Fibroblast of lung (primary cell): ENCODE data around the gene RAP1GAP. TPM values are rescaled to one million over a fixed set of nuclear protein-coding genes. Genes with fewer than 3 reads are reported as not detected.

Source experiments
- DNase-seq, 2 donors: peaks; one replicate each; pipeline versions ENCODE4 v3.0.0 to v3.0.0-alpha.2; 2010; ENCODE audit warnings: low read depth in 2 of 2
- H2AFZ ChIP-seq: 2 replicates; pipeline ENCODE4 v1.5.1; 2012; ENCODE audit warnings: low read length, control low read depth, inconsistent platforms
- H3K27ac ChIP-seq: 2 replicates; pipeline ENCODE4 v1.5.1; 2011; ENCODE audit warnings: low read length, control low read depth; ENCODE audit not compliant: insufficient read depth
- H3K27me3 ChIP-seq: 2 replicates; pipeline ENCODE4 v1.5.1; 2011; ENCODE audit warnings: mild to moderate bottlenecking, low read length; ENCODE audit not compliant: control insufficient read depth, insufficient read depth
- H3K36me3 ChIP-seq: 2 replicates; pipeline ENCODE4 v1.5.1; 2011; ENCODE audit warnings: low read length; ENCODE audit not compliant: control insufficient read depth, insufficient read depth
- H3K4me1 ChIP-seq: 2 replicates; pipeline ENCODE4 v1.5.1; 2011; ENCODE audit warnings: low read length; ENCODE audit not compliant: control insufficient read depth, insufficient read depth; ENCODE audit errors: extremely low read depth
- H3K4me2 ChIP-seq: 2 replicates; pipeline ENCODE4 v1.5.1; 2011; ENCODE audit warnings: low read length, control low read depth; ENCODE audit not compliant: insufficient read depth; ENCODE audit errors: extremely low read depth
- H3K4me3 ChIP-seq, 4 experiments: fragments of 200-600 bp in 1 of 4; sonication (generic) in 1 of 4; replicated peaks in 1 of 4; 2 replicates each; pipeline ENCODE4 v1.5.1; 2011 to 2016; ENCODE audit warnings: low read length in 4 of 4, low read depth in 3 of 4, mild to moderate bottlenecking in 3 of 4, control low read depth in 2 of 4, inconsistent platforms in 1 of 4, mixed read lengths in 1 of 4; ENCODE audit not compliant: insufficient read depth in 1 of 4; ENCODE audit errors: control extremely low read depth in 1 of 4
- H3K79me2 ChIP-seq: 2 replicates; pipeline ENCODE4 v1.5.1; 2012; ENCODE audit warnings: mild to moderate bottlenecking, low read length, inconsistent platforms; ENCODE audit not compliant: control insufficient read depth, insufficient read depth
- H3K9ac ChIP-seq: 2 replicates; pipeline ENCODE4 v1.5.1; 2011; ENCODE audit warnings: mild to moderate bottlenecking, low read length, control low read depth; ENCODE audit not compliant: insufficient read depth
- H3K9me3 ChIP-seq: 2 replicates; pipeline ENCODE4 v1.5.1; 2012; ENCODE audit warnings: low read depth, low read length; ENCODE audit not compliant: control insufficient read depth, insufficient read depth
- H4K20me1 ChIP-seq: 2 replicates; pipeline ENCODE4 v1.5.1; 2011; ENCODE audit warnings: low read length; ENCODE audit not compliant: control insufficient read depth, insufficient read depth; ENCODE audit errors: extremely low read depth
- EZH2 ChIP-seq: IDR thresholded peaks from 2 replicates; pipeline ENCODE4 v1.5.1; 2012; ENCODE audit warnings: low read length, control low read depth, mild to moderate bottlenecking; ENCODE audit errors: missing control alignments
- polyA plus RNA-seq, 2 donors: library from polyadenylated mRNA; depleted of rRNA in 1 of 2; stranded (reverse) in 1 of 2; unstranded in 1 of 2; fragments of >200 nt; gene quantifications; 2 replicates each; pipeline ENCODE4 v1.2.1, GENCODE V29; 2011 to 2012; ENCODE audit warnings: missing spikeins in 1 of 2
- total RNA-seq: library from RNA; depleted of rRNA; stranded (reverse); fragments of >200 nt; gene quantifications from 2 replicates; pipeline ENCODE4 v1.2.1, GENCODE V29; 2014
- TF ChIP-seq, protein P1 (sequence below), 2 donors: IDR thresholded peaks in 1 of 2; conservative IDR thresholded peaks in 1 of 2; 1 replicate in 1 of 2; 2 replicates in 1 of 2; pipeline ENCODE4 v1.5.1; 2011 to 2012; ENCODE audit warnings: low read length in 2 of 2, control low read depth in 1 of 2, inconsistent platforms in 1 of 2, low read depth in 1 of 2, mild to moderate bottlenecking in 1 of 2

The RAP1GAP gene
- total and polyA plus RNA-seq, 2 donors (not counting 1 experiment from before 2014, with no cell fraction given): under 0.01 to 0.05 TPM

DNA sequence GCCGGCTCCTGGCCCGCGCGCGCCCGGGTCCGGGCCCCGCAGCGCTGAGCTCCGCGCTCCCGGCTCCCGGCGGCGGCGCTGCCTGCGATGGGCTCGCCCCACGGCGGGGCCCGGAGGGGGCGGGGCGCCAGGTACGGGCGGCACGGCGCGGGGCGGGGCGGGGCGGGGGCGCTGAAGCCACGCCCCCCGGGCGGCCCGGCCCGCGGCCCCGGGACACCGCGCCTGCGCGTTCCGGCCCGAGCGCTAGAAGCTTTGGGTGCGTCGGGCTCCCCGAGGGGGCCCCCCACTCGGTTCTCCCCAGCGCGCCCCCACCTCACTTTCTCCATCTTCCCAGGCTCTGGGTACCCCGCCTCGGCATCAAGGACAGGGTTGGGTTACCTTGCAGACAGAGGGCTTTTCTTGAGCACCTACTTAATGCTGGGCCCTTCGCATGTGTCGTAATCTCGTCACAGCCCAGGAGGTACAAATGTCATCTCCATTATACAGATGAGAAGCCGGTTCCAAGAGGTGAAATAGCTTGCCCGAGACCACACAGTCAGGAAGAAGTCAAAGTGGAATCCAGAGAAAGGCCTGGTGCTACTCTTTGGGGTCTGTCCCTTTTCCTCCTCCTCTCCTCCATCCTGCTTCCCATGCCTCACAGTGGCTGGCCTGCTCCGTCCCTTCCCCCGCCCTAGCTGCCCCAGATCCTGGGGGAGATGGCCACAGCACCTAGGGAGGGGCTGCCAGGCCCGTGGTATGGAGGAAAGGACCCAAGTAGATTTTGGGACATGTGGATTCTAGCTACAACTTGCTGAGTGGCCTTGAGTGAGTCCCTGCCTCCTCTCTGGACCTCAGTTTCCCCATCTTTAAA, 46.5 kb downstream of the RAP1GAP start:
- H3K4me1 ChIP-seq: no peaks in the 10 kb centered on the region

GRCh38 chr1:21621761-21622436, 47.3 kb downstream of the RAP1GAP start:
- H3K36me3 ChIP-seq: no peaks in the 10 kb centered on the region
- H3K27me3 ChIP-seq: peaks cover 12% of the 10 kb centered on the region
- no peak overlapping the region for H2AFZ ChIP-seq
- no peak overlapping the region for H3K4me3 ChIP-seq
- H3K4me2 ChIP-seq: no peak overlapping the region
- no peaks in the 10 kb centered on the region for H3K9me3 ChIP-seq
- no peaks in the 10 kb centered on the region for H3K4me1 ChIP-seq
- H4K20me1 ChIP-seq: no peaks in the 10 kb centered on the region
- H3K9ac ChIP-seq: no peak overlapping the region
- no peak overlapping the region for H3K27ac ChIP-seq
- H3K79me2 ChIP-seq: no peaks in the 10 kb centered on the region
- no peak for DNase-seq
- TF ChIP-seq, protein P1, sequence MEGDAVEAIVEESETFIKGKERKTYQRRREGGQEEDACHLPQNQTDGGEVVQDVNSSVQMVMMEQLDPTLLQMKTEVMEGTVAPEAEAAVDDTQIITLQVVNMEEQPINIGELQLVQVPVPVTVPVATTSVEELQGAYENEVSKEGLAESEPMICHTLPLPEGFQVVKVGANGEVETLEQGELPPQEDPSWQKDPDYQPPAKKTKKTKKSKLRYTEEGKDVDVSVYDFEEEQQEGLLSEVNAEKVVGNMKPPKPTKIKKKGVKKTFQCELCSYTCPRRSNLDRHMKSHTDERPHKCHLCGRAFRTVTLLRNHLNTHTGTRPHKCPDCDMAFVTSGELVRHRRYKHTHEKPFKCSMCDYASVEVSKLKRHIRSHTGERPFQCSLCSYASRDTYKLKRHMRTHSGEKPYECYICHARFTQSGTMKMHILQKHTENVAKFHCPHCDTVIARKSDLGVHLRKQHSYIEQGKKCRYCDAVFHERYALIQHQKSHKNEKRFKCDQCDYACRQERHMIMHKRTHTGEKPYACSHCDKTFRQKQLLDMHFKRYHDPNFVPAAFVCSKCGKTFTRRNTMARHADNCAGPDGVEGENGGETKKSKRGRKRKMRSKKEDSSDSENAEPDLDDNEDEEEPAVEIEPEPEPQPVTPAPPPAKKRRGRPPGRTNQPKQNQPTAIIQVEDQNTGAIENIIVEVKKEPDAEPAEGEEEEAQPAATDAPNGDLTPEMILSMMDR (conservative IDR thresholded peaks at IDR 0.05 in 1 of 2, IDR thresholded peaks at IDR 0.05 in 1 of 2; ENCODE audit: low read depth in 1 of 2, low read length in 2 of 2): no peak
- TF ChIP-seq EZH2: peak; percentile 69

More for the DNA sequence above, 46.5 kb downstream of the RAP1GAP start:
- peak overlapping the region in 2 of 4 experiments; percentile 34 to 39 for H3K4me3 ChIP-seq
- H3K9ac ChIP-seq: no peak overlapping the region
- H2AFZ ChIP-seq: no peak overlapping the region
- peaks cover 12% of the 10 kb centered on the region for H3K27me3 ChIP-seq
- TF ChIP-seq EZH2: peak; percentile 37
- TF ChIP-seq, protein P1 (conservative IDR thresholded peaks at IDR 0.05 in 1 of 2, IDR thresholded peaks at IDR 0.05 in 1 of 2; ENCODE audit: low read depth in 1 of 2, low read length in 2 of 2): no peak
- no peaks in the 10 kb centered on the region for H4K20me1 ChIP-seq
- DNase-seq: no peak
- H3K36me3 ChIP-seq: no peaks in the 10 kb centered on the region
- no peak overlapping the region for H3K27ac ChIP-seq
- no peaks in the 10 kb centered on the region for H3K79me2 ChIP-seq
- H3K4me2 ChIP-seq: no peak overlapping the region
- H3K9me3 ChIP-seq: no peaks in the 10 kb centered on the region

GRCh38 chr1:21621051-21621450, 48.1 kb downstream of the RAP1GAP start:
- Histone ChIP-seq H3K36me3 (no peaks in the 10 kb centered on the region), H3K79me2 (no peaks in the 10 kb centered on the region), H3K4me1 (no peaks in the 10 kb centered on the region), H3K4me3 (no peak overlapping the region), H3K27ac (no peak overlapping the region), H4K20me1 (no peaks in the 10 kb centered on the region), H3K27me3 (peaks cover 12% of the 10 kb centered on the region), H3K4me2 (no peak overlapping the region), H3K9ac (no peak overlapping the region), H3K9me3 (no peaks in the 10 kb centered on the region), H2AFZ (no peak overlapping the region)
- TF ChIP-seq EZH2: no peak
- TF ChIP-seq, protein P1 (conservative IDR thresholded peaks at IDR 0.05 in 1 of 2, IDR thresholded peaks at IDR 0.05 in 1 of 2; ENCODE audit: low read depth in 1 of 2, low read length in 2 of 2): no peak
- DNase-seq: no peak
